ENCODE data around the gene COL24A1.

The COL24A1 gene

DNA sequence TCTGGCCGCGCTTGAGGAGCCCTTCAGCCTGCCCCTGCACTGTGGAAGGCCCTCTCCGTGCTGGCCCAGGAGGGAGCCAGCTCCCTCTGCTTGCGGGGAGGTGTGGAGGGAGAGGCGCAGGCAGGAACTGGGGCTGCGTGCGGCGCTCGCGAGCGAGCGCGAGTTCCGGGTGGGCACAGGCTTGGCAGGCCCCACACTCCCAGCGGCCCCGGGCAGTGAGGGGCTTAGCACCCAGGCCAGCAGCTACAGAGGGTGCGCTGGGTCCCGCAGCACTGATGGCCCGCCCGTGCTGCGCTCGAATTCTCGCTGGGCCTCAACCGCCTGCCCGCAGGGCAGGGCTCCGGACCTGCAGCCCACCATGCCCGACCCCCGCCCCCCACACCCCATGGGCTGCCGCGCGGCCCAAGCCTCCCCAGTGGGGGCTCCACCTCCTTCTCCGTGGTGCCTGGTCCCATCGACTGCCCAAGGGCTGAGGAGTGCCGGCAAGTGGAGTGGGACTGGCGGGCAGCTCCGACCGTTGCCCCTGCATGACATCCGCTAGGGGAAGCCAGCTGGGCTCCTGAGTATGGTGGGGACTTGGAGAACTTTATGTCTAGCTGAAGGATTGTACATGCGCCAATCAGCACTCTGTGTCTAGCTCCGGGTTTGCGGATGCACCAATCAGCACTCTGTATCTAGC, 46.0 kb downstream of the COL24A1 start:
- H3K27ac ChIP-seq = no peak overlapping the region
- H3K9me3 ChIP-seq (ENCODE audit: severe bottlenecking) = no peaks in the 10 kb centered on the region
- H3K4me3 ChIP-seq (ENCODE audit: low read depth, low read length) = no peak overlapping the region
- no peaks in the 10 kb centered on the region for H3K27me3 ChIP-seq (ENCODE audit: insufficient read depth, low read depth, severe bottlenecking)
- no peak for DNase-seq
- H3K36me3 ChIP-seq = no peaks in the 10 kb centered on the region
- TF ChIP-seq, protein P1, sequence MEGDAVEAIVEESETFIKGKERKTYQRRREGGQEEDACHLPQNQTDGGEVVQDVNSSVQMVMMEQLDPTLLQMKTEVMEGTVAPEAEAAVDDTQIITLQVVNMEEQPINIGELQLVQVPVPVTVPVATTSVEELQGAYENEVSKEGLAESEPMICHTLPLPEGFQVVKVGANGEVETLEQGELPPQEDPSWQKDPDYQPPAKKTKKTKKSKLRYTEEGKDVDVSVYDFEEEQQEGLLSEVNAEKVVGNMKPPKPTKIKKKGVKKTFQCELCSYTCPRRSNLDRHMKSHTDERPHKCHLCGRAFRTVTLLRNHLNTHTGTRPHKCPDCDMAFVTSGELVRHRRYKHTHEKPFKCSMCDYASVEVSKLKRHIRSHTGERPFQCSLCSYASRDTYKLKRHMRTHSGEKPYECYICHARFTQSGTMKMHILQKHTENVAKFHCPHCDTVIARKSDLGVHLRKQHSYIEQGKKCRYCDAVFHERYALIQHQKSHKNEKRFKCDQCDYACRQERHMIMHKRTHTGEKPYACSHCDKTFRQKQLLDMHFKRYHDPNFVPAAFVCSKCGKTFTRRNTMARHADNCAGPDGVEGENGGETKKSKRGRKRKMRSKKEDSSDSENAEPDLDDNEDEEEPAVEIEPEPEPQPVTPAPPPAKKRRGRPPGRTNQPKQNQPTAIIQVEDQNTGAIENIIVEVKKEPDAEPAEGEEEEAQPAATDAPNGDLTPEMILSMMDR (IDR thresholded peaks at IDR 0.05; ENCODE audit: low read depth, low read length) = no peak

DNA sequence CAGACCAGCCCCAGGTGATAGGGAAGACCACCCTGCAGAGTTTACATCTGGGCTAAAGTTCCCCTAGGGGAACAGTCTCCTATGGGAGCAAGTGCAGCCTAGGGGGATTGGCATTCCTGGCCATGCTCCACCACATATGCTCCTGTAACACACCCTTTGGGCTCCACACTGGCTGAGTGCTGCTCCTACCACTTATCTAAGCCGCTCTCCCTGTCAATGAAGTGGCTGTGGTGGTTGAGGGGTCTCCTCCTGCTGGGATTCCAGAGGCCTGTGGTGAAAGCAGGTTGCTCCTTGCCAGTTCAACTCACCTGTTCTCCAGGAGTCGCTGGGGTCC, 51.1 kb downstream of the COL24A1 start:
- Histone ChIP-seq H3K4me3 (ENCODE audit: low read depth, low read length) (no peak overlapping the region), H3K27ac (no peak overlapping the region), H3K36me3 (no peaks in the 10 kb centered on the region), H3K9me3 (ENCODE audit: severe bottlenecking) (no peaks in the 10 kb centered on the region), H3K27me3 (ENCODE audit: insufficient read depth, low read depth, severe bottlenecking) (no peaks in the 10 kb centered on the region)
- no peak for DNase-seq
- TF ChIP-seq, protein P1 (IDR thresholded peaks at IDR 0.05; ENCODE audit: low read depth, low read length) = no peak

GRCh38 chr1:86104606-86105532, 51.7 kb downstream of the COL24A1 start:
- DNase-seq = no peak
- Histone ChIP-seq H3K27ac (no peak overlapping the region), H3K4me3 (ENCODE audit: low read depth, low read length) (no peak overlapping the region)

DNA sequence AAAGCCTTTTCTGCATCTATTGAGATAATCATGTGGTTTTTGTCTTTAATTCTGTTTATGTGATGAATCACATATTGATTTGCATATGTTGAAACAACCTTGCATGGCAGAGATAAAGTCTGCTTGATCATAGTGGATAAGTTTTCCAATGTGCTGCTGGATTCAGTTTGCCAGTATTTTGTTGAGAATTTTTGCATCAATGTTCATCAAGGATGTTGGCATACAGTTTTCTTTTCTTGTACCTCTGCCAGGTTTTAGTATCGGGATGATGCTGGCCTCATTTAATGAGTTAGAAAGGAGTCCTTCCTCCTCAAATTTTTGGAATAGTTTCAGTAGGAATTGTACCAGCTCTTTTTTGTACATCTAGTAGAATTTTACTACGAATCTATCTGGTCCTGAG, 55.0 kb downstream of the COL24A1 start:
- no peaks in the 10 kb centered on the region for H3K36me3 ChIP-seq
- no peak overlapping the region for H3K27ac ChIP-seq
- H3K27me3 ChIP-seq (ENCODE audit: insufficient read depth, low read depth, severe bottlenecking) = no peaks in the 10 kb centered on the region
- H3K4me3 ChIP-seq (ENCODE audit: low read depth, low read length) = no peak overlapping the region
- no peaks in the 10 kb centered on the region for H3K9me3 ChIP-seq (ENCODE audit: severe bottlenecking)
- DNase-seq = no peak
- TF ChIP-seq, protein P1 (IDR thresholded peaks at IDR 0.05; ENCODE audit: low read depth, low read length) = no peak

More at GRCh38 chr1:86104606-86105532, 51.7 kb downstream of the COL24A1 start:
- H3K27me3 ChIP-seq (ENCODE audit: insufficient read depth, low read depth, severe bottlenecking) = no peaks in the 10 kb centered on the region
- H3K9me3 ChIP-seq (ENCODE audit: severe bottlenecking) = no peaks in the 10 kb centered on the region
- no peaks in the 10 kb centered on the region for H3K36me3 ChIP-seq
- TF ChIP-seq, protein P1 (IDR thresholded peaks at IDR 0.05; ENCODE audit: low read depth, low read length) = no peak

GRCh38 chr1:86100401-86100800, 56.2 kb downstream of the COL24A1 start:
- TF ChIP-seq, protein P1 (IDR thresholded peaks at IDR 0.05; ENCODE audit: low read depth, low read length) = no peak
- no peak for DNase-seq
- no peaks in the 10 kb centered on the region for H3K27me3 ChIP-seq (ENCODE audit: insufficient read depth, low read depth, severe bottlenecking)
- H3K9me3 ChIP-seq (ENCODE audit: severe bottlenecking) = no peaks in the 10 kb centered on the region
- no peak overlapping the region for H3K4me3 ChIP-seq (ENCODE audit: low read depth, low read length)
- no peak overlapping the region for H3K27ac ChIP-seq
- H3K36me3 ChIP-seq = no peaks in the 10 kb centered on the region

All from WERI-Rb-1 (cell line).